Right kidney (tissue), 1 donor: ENCODE results near the gene FAM53B.

Source experiments
- DNase-seq: peaks from one replicate; pipeline ENCODE4 v3.0.0-alpha.2; 2016

The FAM53B gene

GRCh38 chr10:124629415-124629814, 114.8 kb downstream of the FAM53B start:
- DNase-seq = no peak

- no peak for DNase-seq
Observed at GRCh38 chr10:124628676-124629021, 115.5 kb downstream of the FAM53B start.

GRCh38 chr10:124627866-124628675, 116.1 kb downstream of the FAM53B start:
- no peak for DNase-seq

GRCh38 chr10:124626759-124627380, 117.3 kb downstream of the FAM53B start:
- DNase-seq = no peak

- no peak for DNase-seq
Observed at GRCh38 chr10:124625831-124626238, 118.3 kb downstream of the FAM53B start.

- no peak for DNase-seq
Observed at GRCh38 chr10:124624895-124625294, 119.3 kb downstream of the FAM53B start.

- no peak for DNase-seq
Observed at GRCh38 chr10:124624466-124624865, 119.7 kb downstream of the FAM53B start.

- DNase-seq = no peak
Observed at GRCh38 chr10:124624006-124624405, 120.2 kb downstream of the FAM53B start.

GRCh38 chr10:124622866-124623536, 121.2 kb downstream of the FAM53B start:
- no peak for DNase-seq

- no peak for DNase-seq
Observed at GRCh38 chr10:124622158-124622557, 122.0 kb downstream of the FAM53B start.

GRCh38 chr10:124621637-124622036, 122.5 kb downstream of the FAM53B start:
- no peak for DNase-seq

- no peak for DNase-seq
Observed at GRCh38 chr10:124619802-124620490, 124.2 kb downstream of the FAM53B start.

GRCh38 chr10:124619195-124619594, 125.0 kb downstream of the FAM53B start:
- DNase-seq = no peak

GRCh38 chr10:124618470-124619073, 125.6 kb downstream of the FAM53B start:
- no peak for DNase-seq

GRCh38 chr10:124616836-124617130, 127.4 kb downstream of the FAM53B start:
- no peak for DNase-seq

GRCh38 chr10:124616040-124616835, 127.9 kb downstream of the FAM53B start:
- DNase-seq = no peak

GRCh38 chr10:124615259-124615658, 128.9 kb downstream of the FAM53B start:
- DNase-seq = no peak

GRCh38 chr10:124614003-124614659, 130.0 kb downstream of the FAM53B start:
- DNase-seq = no peak

- DNase-seq = no peak
Observed at GRCh38 chr10:124612611-124613498, 131.3 kb downstream of the FAM53B start.

GRCh38 chr10:124611738-124612137, 132.4 kb downstream of the FAM53B start:
- no peak for DNase-seq
